ENCODE data around the gene MDGA2. TPM values are rescaled to one million over a fixed set of nuclear protein-coding genes. Genes with fewer than 3 reads are reported as not detected.

MDGA2 gene
- total and polyA plus RNA-seq, 2 of the 13 experiments (the other 11 are each of a cell fraction or from before 2014, with no cell fraction given) = not detected

GRCh38 chr14:47520382-47520781, 155.0 kb downstream of the MDGA2 start (continued):
- TF ChIP-seq, protein P1, sequence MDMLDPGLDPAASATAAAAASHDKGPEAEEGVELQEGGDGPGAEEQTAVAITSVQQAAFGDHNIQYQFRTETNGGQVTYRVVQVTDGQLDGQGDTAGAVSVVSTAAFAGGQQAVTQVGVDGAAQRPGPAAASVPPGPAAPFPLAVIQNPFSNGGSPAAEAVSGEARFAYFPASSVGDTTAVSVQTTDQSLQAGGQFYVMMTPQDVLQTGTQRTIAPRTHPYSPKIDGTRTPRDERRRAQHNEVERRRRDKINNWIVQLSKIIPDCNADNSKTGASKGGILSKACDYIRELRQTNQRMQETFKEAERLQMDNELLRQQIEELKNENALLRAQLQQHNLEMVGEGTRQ (IDR thresholded peaks at IDR 0.05; ENCODE audit: low read depth, low read length) = no peak
- TF ChIP-seq, protein P1 (CRISPR knock-in tag; IDR thresholded peaks at IDR 0.05; ENCODE audit: borderline replicate concordance) = no peak
- TF ChIP-seq MLXIP (CRISPR knock-in tag; IDR thresholded peaks at IDR 0.05; ENCODE audit: borderline replicate concordance) (no peak), SIN3B (IDR thresholded peaks at IDR 0.05; ENCODE audit: low read length) (no peak), ATF3 (CRISPR knock-in tag; IDR thresholded peaks at IDR 0.05) (no peak), HMGXB3 (CRISPR knock-in tag; IDR thresholded peaks at IDR 0.05; ENCODE audit: borderline replicate concordance) (no peak), ZSCAN5A (CRISPR knock-in tag; IDR thresholded peaks at IDR 0.05; ENCODE audit: borderline replicate concordance) (no peak), BCL3 (CRISPR knock-in tag; IDR thresholded peaks at IDR 0.05) (no peak), STAG1 (CRISPR knock-in tag; IDR thresholded peaks at IDR 0.05) (no peak)
- TF ChIP-seq, protein P2, sequence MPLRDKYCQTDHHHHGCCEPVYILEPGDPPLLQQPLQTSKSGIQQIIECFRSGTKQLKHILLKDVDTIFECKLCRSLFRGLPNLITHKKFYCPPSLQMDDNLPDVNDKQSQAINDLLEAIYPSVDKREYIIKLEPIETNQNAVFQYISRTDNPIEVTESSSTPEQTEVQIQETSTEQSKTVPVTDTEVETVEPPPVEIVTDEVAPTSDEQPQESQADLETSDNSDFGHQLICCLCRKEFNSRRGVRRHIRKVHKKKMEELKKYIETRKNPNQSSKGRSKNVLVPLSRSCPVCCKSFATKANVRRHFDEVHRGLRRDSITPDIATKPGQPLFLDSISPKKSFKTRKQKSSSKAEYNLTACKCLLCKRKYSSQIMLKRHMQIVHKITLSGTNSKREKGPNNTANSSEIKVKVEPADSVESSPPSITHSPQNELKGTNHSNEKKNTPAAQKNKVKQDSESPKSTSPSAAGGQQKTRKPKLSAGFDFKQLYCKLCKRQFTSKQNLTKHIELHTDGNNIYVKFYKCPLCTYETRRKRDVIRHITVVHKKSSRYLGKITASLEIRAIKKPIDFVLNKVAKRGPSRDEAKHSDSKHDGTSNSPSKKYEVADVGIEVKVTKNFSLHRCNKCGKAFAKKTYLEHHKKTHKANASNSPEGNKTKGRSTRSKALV (CRISPR knock-in tag; IDR thresholded peaks at IDR 0.05) = no peak

Measured in HepG2 (cell line).